ENCODE measurements around the gene ALDOC.
A peak's percentile ranks its signal among the peaks of the same experiment; 100 is the strongest.

ALDOC gene

DNA sequence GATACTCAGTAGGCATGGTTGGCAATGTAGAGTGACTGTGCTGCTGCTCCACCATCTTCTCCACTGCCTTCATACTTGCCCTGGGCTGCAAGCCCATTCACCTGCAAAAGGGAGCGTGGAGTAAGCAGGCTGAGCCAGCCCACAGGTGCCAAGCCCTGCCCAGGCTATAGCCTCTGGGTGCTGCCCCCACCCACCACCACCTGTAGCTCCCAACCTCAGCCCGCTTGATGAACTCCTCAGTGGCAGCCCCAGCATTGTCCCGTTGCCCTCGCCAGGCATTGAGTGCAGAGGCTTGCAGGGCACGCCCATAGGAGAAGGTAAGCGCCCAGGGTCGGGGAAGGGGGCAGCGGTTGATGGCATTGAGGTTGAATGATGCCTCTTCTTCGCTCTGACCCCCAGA, 3.2 kb downstream of the ALDOC start:
- no peak for DNase-seq (ENCODE audit: low read depth, low spot score)
- CTCF ChIA-PET = interaction anchor here (5.8 kb wide), 1 partner anchor 25 kb away, joined by 38 read pairs; no protein-coding TSS in a partner anchor
- H3K4me3 ChIP-seq (ENCODE audit: low read depth, low read length) = no peak overlapping the region
- TF ChIP-seq, protein P1, sequence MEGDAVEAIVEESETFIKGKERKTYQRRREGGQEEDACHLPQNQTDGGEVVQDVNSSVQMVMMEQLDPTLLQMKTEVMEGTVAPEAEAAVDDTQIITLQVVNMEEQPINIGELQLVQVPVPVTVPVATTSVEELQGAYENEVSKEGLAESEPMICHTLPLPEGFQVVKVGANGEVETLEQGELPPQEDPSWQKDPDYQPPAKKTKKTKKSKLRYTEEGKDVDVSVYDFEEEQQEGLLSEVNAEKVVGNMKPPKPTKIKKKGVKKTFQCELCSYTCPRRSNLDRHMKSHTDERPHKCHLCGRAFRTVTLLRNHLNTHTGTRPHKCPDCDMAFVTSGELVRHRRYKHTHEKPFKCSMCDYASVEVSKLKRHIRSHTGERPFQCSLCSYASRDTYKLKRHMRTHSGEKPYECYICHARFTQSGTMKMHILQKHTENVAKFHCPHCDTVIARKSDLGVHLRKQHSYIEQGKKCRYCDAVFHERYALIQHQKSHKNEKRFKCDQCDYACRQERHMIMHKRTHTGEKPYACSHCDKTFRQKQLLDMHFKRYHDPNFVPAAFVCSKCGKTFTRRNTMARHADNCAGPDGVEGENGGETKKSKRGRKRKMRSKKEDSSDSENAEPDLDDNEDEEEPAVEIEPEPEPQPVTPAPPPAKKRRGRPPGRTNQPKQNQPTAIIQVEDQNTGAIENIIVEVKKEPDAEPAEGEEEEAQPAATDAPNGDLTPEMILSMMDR (IDR thresholded peaks at IDR 0.05; ENCODE audit: insufficient read depth, low read length, missing control alignments) = no peak
- POLR2A ChIA-PET = no interaction called here

DNA sequence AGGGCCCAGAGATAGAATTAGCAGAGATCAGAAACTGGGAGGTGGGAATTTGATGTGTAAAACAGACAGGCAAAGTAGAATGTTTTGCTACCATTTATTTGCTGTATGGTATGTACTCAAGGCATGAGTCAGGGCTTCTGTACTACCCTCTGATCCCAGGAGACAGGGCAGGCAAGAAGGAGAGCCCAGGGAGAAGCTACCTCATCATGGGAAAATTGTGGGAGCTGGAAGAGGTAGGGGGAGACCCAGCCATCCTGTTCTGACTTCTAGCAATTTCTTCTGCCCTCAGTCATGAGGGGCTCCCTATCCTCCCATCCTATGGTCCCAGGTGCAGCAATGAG, 3.7 kb downstream of the ALDOC start:
- DNase-seq (ENCODE audit: low read depth, low spot score) = no peak
- CTCF ChIA-PET = interaction anchor here (5.8 kb wide), 1 partner anchor 24 kb away, joined by 38 read pairs; no protein-coding TSS in a partner anchor
- H3K4me3 ChIP-seq (ENCODE audit: low read depth, low read length) = no peak overlapping the region
- TF ChIP-seq, protein P1 (IDR thresholded peaks at IDR 0.05; ENCODE audit: insufficient read depth, low read length, missing control alignments) = no peak
- POLR2A ChIA-PET = no interaction called here

DNA sequence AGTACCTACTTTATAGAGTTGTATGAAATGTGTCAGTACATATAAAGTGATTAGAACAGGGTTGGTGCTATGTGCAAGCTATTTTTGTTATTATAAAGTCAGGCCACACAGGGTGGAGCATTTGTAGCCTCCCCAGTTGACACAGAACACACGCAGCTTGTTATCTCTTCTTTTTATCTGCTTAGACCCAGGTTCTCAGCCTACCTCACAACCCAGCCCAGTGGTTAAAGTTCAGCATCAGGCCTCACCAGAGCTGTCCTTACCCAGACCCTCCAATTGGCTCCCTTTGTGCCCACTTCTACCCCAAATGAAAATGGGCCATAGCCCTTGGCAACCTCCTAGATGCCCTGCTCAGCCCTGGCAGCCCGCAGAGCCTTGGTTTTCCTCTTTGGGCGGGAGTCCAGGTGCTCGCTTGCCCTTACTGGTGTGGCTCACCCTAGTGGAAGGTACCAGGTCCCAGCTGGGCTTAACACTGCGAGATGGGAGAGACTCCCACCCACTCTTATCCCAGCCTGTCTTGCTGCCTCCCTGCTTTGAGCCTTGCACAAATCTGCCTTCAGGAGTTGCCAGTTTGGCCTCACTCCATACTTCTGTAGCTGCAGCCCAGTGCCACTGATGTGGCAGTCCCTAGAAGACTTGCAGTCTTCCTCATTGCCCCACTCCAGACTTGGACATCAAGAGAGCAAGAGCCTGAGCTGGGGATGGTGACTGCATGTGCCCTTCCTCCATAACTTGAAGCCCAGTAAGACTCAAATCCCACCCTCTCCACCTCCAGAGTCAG, 4.2 kb downstream of the ALDOC start:
- peak overlapping the region; percentile 88 for H3K4me3 ChIP-seq (ENCODE audit: low read depth, low read length)
- ChIA-PET CTCF (interaction anchor here (1.3 to 5.8 kb wide), 6 partner anchors 9 to 40 kb away, joined by 3 to 38 read pairs (median 4); no protein-coding TSS in a partner anchor), POLR2A (interaction anchor here (1.2 kb wide), 1 partner anchor 21 kb away, joined by 6 read pairs; no protein-coding TSS in a partner anchor)
- TF ChIP-seq, protein P1 (IDR thresholded peaks at IDR 0.05; ENCODE audit: insufficient read depth, low read length, missing control alignments) = no peak
- DNase-seq (ENCODE audit: low read depth, low spot score) = no peak

DNA sequence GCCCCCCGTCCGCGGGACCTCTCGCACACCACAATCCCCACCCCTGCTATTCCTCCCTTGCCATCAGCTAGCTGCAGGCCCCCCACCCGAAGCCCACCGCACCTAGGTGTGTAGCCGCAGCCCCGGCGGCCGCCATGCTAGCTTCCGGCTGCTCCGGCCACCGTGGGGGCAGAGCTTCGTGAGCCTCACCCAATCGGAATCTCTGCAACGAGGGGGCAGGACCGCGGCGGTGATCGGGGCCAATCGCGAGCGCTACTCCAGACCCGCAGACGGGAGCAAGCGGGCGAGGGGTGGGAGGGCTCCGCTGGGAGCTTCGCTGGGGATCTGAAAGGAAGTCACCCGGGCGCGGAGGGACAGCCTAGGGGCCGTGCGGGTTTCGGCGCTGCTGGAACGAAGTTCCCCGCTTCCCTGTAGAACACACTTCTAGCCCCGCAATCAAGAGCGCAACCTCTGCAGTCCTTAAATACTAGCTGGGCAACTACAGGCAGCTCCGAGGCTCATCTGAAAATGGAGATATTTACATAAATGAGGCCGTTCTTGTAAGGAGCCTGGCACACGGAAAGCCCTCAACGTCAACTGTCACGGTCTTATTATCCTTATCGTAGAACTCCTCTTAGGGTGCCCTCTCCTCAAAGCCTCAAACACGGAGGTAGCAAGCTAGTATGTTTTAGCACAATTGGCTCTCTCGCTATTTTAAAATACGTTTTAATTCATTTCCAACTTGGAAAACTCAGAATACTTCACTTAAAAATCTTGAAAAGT, 5.2 kb downstream of the ALDOC start, which contains the start of gene PIGS:
Gene PIGS, minus strand, starts transcription at position 164 of the 762 bp plus-strand sequence. Its CDS starts 28 bp downstream, at position 136.
- TF ChIP-seq, protein P1 (IDR thresholded peaks at IDR 0.05; ENCODE audit: insufficient read depth, low read length, missing control alignments) = no peak
- CTCF ChIA-PET = interaction anchor here (1.1 to 5.8 kb wide), 7 partner anchors 9 to 75 kb away, joined by 3 to 38 read pairs (median 3); no protein-coding TSS in a partner anchor
- peak within 1 kb of the TSS; percentile 88 for H3K4me3 ChIP-seq (ENCODE audit: low read depth, low read length)
- POLR2A ChIA-PET = interaction anchor here (0.8 to 1.3 kb wide), 5 partner anchors 19 to 39 kb away, joined by 3 to 6 read pairs (median 4); partner anchors contain the start of gene UNC119
- DNase-seq (ENCODE audit: low read depth, low spot score) = peak; percentile 45

DNA sequence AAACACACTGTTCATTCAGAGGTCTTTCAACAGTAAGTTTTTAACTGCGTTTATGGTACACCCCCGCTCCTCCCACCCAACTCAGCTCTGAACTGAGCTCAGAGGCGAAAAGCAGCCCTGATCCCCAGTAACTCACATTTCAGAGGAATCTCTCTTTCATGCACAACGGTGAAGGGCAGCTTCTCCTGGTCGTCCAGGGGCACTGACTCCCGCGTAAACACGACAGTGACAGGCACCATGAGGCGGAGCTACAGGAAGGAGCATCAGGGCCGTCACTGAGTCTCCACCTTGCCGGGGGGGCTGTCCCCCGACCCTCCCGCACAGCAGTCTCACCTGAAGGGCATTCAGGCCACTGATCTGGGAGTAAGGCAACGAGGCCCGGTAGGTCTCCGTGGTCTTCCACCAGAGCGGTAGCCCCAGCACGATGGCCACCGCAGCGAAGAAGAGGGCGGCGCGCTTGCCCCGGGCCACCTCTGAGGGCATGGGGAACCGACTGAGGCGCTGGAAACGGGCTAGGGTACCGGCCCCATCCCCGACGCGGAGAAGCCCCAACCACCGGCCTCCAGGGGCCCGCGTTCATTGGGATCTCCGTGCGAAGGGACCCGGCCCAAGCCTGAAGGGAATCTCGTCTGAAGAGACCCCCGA, 5.9 kb downstream of the ALDOC start:
- POLR2A ChIA-PET = interaction anchor here (0.7 to 1.3 kb wide), 6 partner anchors 18 to 39 kb away, joined by 3 to 6 read pairs (median 4); partner anchors contain the start of genes SPAG5 and UNC119
- CTCF ChIA-PET = interaction anchor here (1.1 to 5.8 kb wide), 8 partner anchors 8 to 76 kb away, joined by 3 to 38 read pairs (median 4); no protein-coding TSS in a partner anchor
- H3K4me3 ChIP-seq (ENCODE audit: low read depth, low read length) = peak overlapping the region; percentile 88
- DNase-seq (ENCODE audit: low read depth, low spot score) = no peak
- TF ChIP-seq, protein P1 (IDR thresholded peaks at IDR 0.05; ENCODE audit: insufficient read depth, low read length, missing control alignments) = no peak
